Hepatocyte (in vitro differentiated cells): ENCODE results near the gene MUC2. TPM values are rescaled to one million over a fixed set of nuclear protein-coding genes. Genes with fewer than 3 reads are reported as not detected.

Source experiments
- DNase-seq: peaks from one replicate; pipeline ENCODE4 v3.0.0-alpha.2; 2016; ENCODE audit warnings: low spot score
- H2AFZ ChIP-seq: fragments of 200-600 bp; sonication (generic); 2 replicates; pipeline ENCODE4 v1.6.0; 2016; ENCODE audit warnings: antibody characterized with exemption, mild to moderate bottlenecking
- H3K27ac ChIP-seq: fragments of 200-600 bp; sonication (generic); 2 replicates; pipeline ENCODE4 v1.5.1; 2016; ENCODE audit warnings: mild to moderate bottlenecking
- H3K27me3 ChIP-seq: fragments of 200-600 bp; sonication (generic); 2 replicates; pipeline ENCODE4 v1.6.1; 2016
- H3K36me3 ChIP-seq: fragments of 200-600 bp; sonication (generic); replicated peaks from 2 replicates; pipeline ENCODE4 v1.5.1; 2016; ENCODE audit warnings: low read depth; ENCODE audit not compliant: insufficient read depth
- H3K4me1 ChIP-seq: fragments of 200-600 bp; sonication (generic); 2 replicates; pipeline ENCODE4 v1.5.1; 2016; ENCODE audit warnings: mild to moderate bottlenecking, moderate library complexity; ENCODE audit not compliant: insufficient read depth
- H3K4me2 ChIP-seq: fragments of 200-600 bp; sonication (generic); 2 replicates; pipeline ENCODE4 v1.6.0; 2016
- H3K4me3 ChIP-seq: fragments of 200-600 bp; sonication (generic); 2 replicates; pipeline ENCODE4 v1.5.1; 2016; ENCODE audit warnings: mild to moderate bottlenecking
- H3K79me2 ChIP-seq: fragments of 200-600 bp; sonication (generic); 2 replicates; pipeline ENCODE4 v1.6.0; 2017; ENCODE audit warnings: mild to moderate bottlenecking
- H3K9me2 ChIP-seq: fragments of 200-600 bp; sonication (generic); replicated peaks from 2 replicates; pipeline ENCODE4 v1.6.0; 2017; ENCODE audit warnings: mild to moderate bottlenecking; ENCODE audit not compliant: insufficient read depth
- H3K9me3 ChIP-seq: fragments of 200-600 bp; sonication (generic); 2 replicates; pipeline ENCODE4 v1.5.1; 2016; ENCODE audit warnings: low read depth, mild to moderate bottlenecking
- H4K20me1 ChIP-seq: fragments of 200-600 bp; sonication (generic); 2 replicates; pipeline ENCODE4 v1.6.0; 2016; ENCODE audit warnings: mild to moderate bottlenecking; ENCODE audit not compliant: insufficient read depth, poor library complexity, severe bottlenecking
- CTCF ChIP-seq: fragments of 200-600 bp; sonication (generic); IDR thresholded peaks from 2 replicates; pipeline ENCODE4 v1.5.1; 2016; ENCODE audit warnings: antibody characterized with exemption, mild to moderate bottlenecking; ENCODE audit not compliant: poor library complexity
- EZH2 ChIP-seq: fragments of 200-600 bp; sonication (generic); IDR thresholded peaks from 2 replicates; pipeline ENCODE4 v1.6.1; 2016; ENCODE audit warnings: antibody characterized with exemption, mild to moderate bottlenecking, borderline replicate concordance
- EZH2phosphoT487 ChIP-seq: fragments of 200-600 bp; sonication (generic); IDR thresholded peaks from one replicate; pipeline ENCODE4 v1.6.1; 2018; ENCODE audit warnings: antibody characterized with exemption, mild to moderate bottlenecking, low read depth, moderate library complexity; ENCODE audit not compliant: unreplicated experiment, severe bottlenecking
- WGBS: methylation state at CpG from one replicate; pipeline ENCODE4 v1.1.6; 2016; ENCODE audit warnings: low lambda C conversion rate; ENCODE audit errors: missing lambda C conversion rate; 5-methylcytosine and 5-hydroxymethylcytosine counted together
- polyA plus RNA-seq: library from polyadenylated mRNA; unstranded; fragments of >200 nt; fragmentation: Nextera tagmentation; extraction: Ambion mirVana; gene quantifications from 2 replicates; pipeline ENCODE4 v1.2.1, GENCODE V29; 2016
- total RNA-seq: library from RNA; depleted of rRNA; stranded (reverse); fragments of >200 nt; gene quantifications from 2 replicates; pipeline ENCODE4 v1.2.3, GENCODE V29; 2014

Gene MUC2
- total and polyA plus RNA-seq, 2 experiments from 2014 or later: 0.77 to 6.7 TPM

GRCh38 chr11:1082346-1082727 is 7.7 kb downstream of the MUC2 start:
- no peak overlapping the region for H3K4me2 ChIP-seq
- DNase-seq: no peak
- no peaks in the 10 kb centered on the region for H3K9me3 ChIP-seq
- no peak overlapping the region for H3K27ac ChIP-seq
- TF ChIP-seq EZH2: no peak
- no peak for TF ChIP-seq CTCF
- TF ChIP-seq EZH2phosphoT487: no peak
- no peak overlapping the region for H2AFZ ChIP-seq
- H3K36me3 ChIP-seq: no peaks in the 10 kb centered on the region
- no peaks in the 10 kb centered on the region for H3K4me1 ChIP-seq
- H3K9me2 ChIP-seq: no peaks in the 10 kb centered on the region
- H3K27me3 ChIP-seq: no peaks in the 10 kb centered on the region
- no peak overlapping the region for H3K4me3 ChIP-seq
- H4K20me1 ChIP-seq: no peaks in the 10 kb centered on the region
- WGBS: 96% methylated on average over 14 of the region's 14 CpGs
- no peaks in the 10 kb centered on the region for H3K79me2 ChIP-seq

- Histone ChIP-seq H2AFZ (no peak overlapping the region), H3K4me1 (no peaks in the 10 kb centered on the region), H3K79me2 (no peaks in the 10 kb centered on the region), H3K4me3 (no peak overlapping the region), H4K20me1 (no peaks in the 10 kb centered on the region), H3K9me3 (no peaks in the 10 kb centered on the region), H3K9me2 (no peaks in the 10 kb centered on the region), H3K27me3 (no peaks in the 10 kb centered on the region), H3K4me2 (no peak overlapping the region), H3K36me3 (no peaks in the 10 kb centered on the region), H3K27ac (no peak overlapping the region)
- WGBS: 82% methylated on average over 32 of the region's 33 CpGs
- TF ChIP-seq EZH2: no peak
- TF ChIP-seq CTCF: no peak
- TF ChIP-seq EZH2phosphoT487: no peak
- no peak for DNase-seq
These were observed 8.3 kb downstream of the MUC2 start for GRCh38 chr11:1082728-1083620.

- Histone ChIP-seq H2AFZ (no peak overlapping the region), H3K4me2 (no peak overlapping the region), H4K20me1 (no peaks in the 10 kb centered on the region), H3K9me3 (no peaks in the 10 kb centered on the region), H3K27ac (no peak overlapping the region), H3K9me2 (no peaks in the 10 kb centered on the region), H3K4me1 (no peaks in the 10 kb centered on the region), H3K79me2 (no peaks in the 10 kb centered on the region), H3K27me3 (no peaks in the 10 kb centered on the region), H3K36me3 (no peaks in the 10 kb centered on the region), H3K4me3 (no peak overlapping the region)
- no peak for DNase-seq
- 86% methylated on average over 21 of the region's 34 CpGs for WGBS
- TF ChIP-seq CTCF (no peak), EZH2 (no peak), EZH2phosphoT487 (no peak)
These were observed 9.2 kb downstream of the MUC2 start for GRCh38 chr11:1083621-1084551.
